ENCODE data around the gene ZFPM1.
"Not testable (repeated sequence)": the region's sequence is repeated elsewhere in the genome, so short reads cannot be mapped to it uniquely, and the experiment has no call there.

The ZFPM1 gene

DNA sequence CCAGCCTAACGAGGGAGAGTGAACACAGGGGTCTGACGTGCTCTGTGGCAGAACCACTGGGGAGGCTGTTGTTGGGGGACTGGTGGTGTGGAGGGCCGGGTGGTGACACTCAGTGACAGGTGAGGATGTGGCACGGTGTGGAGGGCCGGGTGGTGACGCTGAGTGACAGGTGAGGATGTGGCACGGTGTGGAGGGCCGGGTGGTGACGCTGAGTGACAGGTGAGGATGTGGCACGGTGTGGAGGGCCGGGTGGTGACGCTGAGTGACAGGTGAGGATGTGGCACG is 17.3 kb downstream of the ZFPM1 start:
- peaks cover 0 to 25% (median 11%) of the 10 kb centered on the region in 5 donors for H3K27me3 ChIP-seq (ENCODE audit: control insufficient read depth in 5 of 5, insufficient read depth in 4 of 5, low read length in 5 of 5)
- not testable (repeated sequence) for H3K27ac ChIP-seq (ENCODE audit: low read depth, low read length)

DNA sequence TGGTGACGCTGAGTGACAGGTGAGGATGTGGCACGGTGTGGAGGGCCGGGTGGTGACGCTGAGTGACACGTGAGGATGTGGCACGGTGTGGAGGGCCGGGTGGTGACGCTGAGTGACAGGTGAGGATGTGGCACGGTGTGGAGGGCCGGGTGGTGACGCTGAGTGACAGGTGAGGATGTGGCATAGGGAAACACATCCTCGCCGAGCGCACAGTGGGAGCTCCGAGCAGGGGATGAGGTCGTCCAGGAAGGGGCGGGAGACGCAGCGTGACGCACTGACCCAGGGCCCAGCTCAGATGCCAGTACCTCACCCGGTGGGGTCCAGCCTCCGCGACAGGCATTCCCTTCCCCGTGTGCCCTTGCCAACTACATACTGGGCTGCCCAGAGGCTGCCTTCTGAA is 17.6 kb downstream of the ZFPM1 start:
- H3K27ac ChIP-seq (ENCODE audit: low read depth, low read length); H3K4me3 ChIP-seq (ENCODE audit: low read depth in 1 of 5, low read length in 5 of 5); H3K36me3 ChIP-seq (ENCODE audit: control insufficient read depth in 5 of 5, insufficient read depth in 5 of 5, low read length in 5 of 5); H3K9me3 ChIP-seq (ENCODE audit: control insufficient read depth in 5 of 5, low read length in 5 of 5); H3K9ac ChIP-seq (ENCODE audit: low read length in 5 of 5); H3K4me1 ChIP-seq (ENCODE audit: control insufficient read depth in 5 of 5, insufficient read depth in 5 of 5, low read length in 5 of 5): not testable (repeated sequence)
- H3K27me3 ChIP-seq (ENCODE audit: control insufficient read depth in 5 of 5, insufficient read depth in 4 of 5, low read length in 5 of 5), result peaks cover 3 to 27% (median 14%) of the 10 kb centered on the region in 5 donors

More for the DNA sequence above, 17.3 kb downstream of the ZFPM1 start:
- not testable (repeated sequence) for H3K4me1 ChIP-seq (ENCODE audit: control insufficient read depth in 5 of 5, insufficient read depth in 5 of 5, low read length in 5 of 5); H3K36me3 ChIP-seq (ENCODE audit: control insufficient read depth in 5 of 5, insufficient read depth in 5 of 5, low read length in 5 of 5); H3K9me3 ChIP-seq (ENCODE audit: control insufficient read depth in 5 of 5, low read length in 5 of 5); H3K4me3 ChIP-seq (ENCODE audit: low read depth in 1 of 5, low read length in 5 of 5); H3K9ac ChIP-seq (ENCODE audit: low read length in 5 of 5)

DNA sequence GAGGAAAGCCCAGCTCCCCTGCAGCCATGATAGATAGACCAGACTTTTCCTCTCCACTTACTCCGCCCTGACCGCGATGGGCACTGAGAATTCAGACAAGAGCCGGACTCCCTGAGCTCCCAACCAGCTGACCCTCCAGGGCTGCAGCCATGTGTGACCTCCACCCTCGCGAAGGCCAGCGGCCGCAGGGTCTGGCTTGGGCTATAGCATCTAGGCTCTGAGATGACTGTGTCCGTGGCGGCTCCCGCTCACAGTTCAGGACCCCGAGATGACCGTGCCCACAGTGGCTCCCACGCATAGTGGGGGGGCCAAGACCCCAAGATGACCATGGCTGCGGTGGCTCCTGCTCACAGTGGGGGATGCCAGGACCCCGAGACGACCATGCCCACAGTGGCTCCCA is 18.0 kb downstream of the ZFPM1 start:
- Histone ChIP-seq H3K9ac (ENCODE audit: low read length in 5 of 5) (no peak overlapping the region), H3K27me3 (ENCODE audit: control insufficient read depth in 5 of 5, insufficient read depth in 4 of 5, low read length in 5 of 5) (peaks cover 3 to 28% (median 15%) of the 10 kb centered on the region in 5 donors), H3K4me3 (ENCODE audit: low read depth in 1 of 5, low read length in 5 of 5) (no peak overlapping the region), H3K36me3 (ENCODE audit: control insufficient read depth in 5 of 5, insufficient read depth in 5 of 5, low read length in 5 of 5) (no peaks in the 10 kb centered on the region), H3K27ac (ENCODE audit: low read depth, low read length) (no peak overlapping the region), H3K9me3 (ENCODE audit: control insufficient read depth in 5 of 5, low read length in 5 of 5) (no peaks in the 10 kb centered on the region), H3K4me1 (ENCODE audit: control insufficient read depth in 5 of 5, insufficient read depth in 5 of 5, low read length in 5 of 5) (peaks cover 0 to 7% (median 3%) of the 10 kb centered on the region in 5 donors)

DNA sequence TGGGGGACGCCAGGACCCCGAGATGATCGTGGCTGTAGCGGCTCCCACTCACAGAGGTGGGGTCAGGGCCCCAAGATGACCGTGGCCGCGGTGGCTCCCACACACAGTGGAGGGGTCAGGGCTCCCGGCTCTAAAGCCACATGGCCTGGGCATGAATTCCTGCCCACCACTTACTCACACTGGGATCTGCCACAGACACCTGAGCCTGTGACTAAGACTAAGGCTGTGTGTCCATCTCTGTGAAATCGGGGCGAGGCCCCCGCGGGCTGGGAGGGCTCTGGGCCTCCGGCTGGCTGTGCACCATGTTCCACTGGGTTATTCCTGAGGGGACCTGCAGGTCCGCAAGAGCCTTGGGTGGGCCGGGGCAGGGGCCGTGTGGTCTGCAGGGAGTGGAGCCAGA is 18.5 kb downstream of the ZFPM1 start:
- no peak overlapping the region for H3K9ac ChIP-seq (ENCODE audit: low read length in 5 of 5)
- H3K4me3 ChIP-seq (ENCODE audit: low read depth in 1 of 5, low read length in 5 of 5), result no peak overlapping the region
- H3K4me1 ChIP-seq (ENCODE audit: control insufficient read depth in 5 of 5, insufficient read depth in 5 of 5, low read length in 5 of 5), result peaks cover 0 to 7% (median 0%) of the 10 kb centered on the region in 5 donors
- H3K36me3 ChIP-seq (ENCODE audit: control insufficient read depth in 5 of 5, insufficient read depth in 5 of 5, low read length in 5 of 5), result no peaks in the 10 kb centered on the region
- H3K9me3 ChIP-seq (ENCODE audit: control insufficient read depth in 5 of 5, low read length in 5 of 5), result no peaks in the 10 kb centered on the region
- H3K27me3 ChIP-seq (ENCODE audit: control insufficient read depth in 5 of 5, insufficient read depth in 4 of 5, low read length in 5 of 5), result peaks cover 3 to 28% (median 15%) of the 10 kb centered on the region in 5 donors
- H3K27ac ChIP-seq (ENCODE audit: low read depth, low read length), result no peak overlapping the region

DNA sequence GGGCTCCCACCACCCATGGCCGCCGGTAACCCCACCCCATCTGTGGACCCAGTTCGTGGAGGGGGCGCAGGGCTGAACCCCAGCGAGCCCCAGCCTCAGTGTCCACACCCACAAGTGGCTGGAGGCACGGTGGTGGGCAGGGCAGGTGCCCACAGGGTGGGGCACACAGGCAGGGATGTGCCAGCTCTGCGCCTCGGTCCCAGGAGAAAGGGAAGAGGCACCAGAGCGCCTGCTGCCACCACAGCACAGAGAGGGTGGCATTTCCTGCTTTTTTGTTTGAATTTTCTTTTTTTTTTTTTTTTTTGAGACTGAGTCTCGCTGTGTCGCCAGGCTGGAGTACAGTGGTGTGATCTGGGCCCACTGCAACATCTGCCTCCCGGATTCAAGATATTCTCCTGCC is 19.0 kb downstream of the ZFPM1 start:
- Histone ChIP-seq H3K36me3 (ENCODE audit: control insufficient read depth in 5 of 5, insufficient read depth in 5 of 5, low read length in 5 of 5) (no peaks in the 10 kb centered on the region), H3K9ac (ENCODE audit: low read length in 5 of 5) (no peak overlapping the region), H3K27ac (ENCODE audit: low read depth, low read length) (no peak overlapping the region), H3K4me1 (ENCODE audit: control insufficient read depth in 5 of 5, insufficient read depth in 5 of 5, low read length in 5 of 5) (peaks cover 0 to 7% (median 0%) of the 10 kb centered on the region in 5 donors), H3K27me3 (ENCODE audit: control insufficient read depth in 5 of 5, insufficient read depth in 4 of 5, low read length in 5 of 5) (peaks cover 3 to 25% (median 15%) of the 10 kb centered on the region in 5 donors), H3K4me3 (ENCODE audit: low read depth in 1 of 5, low read length in 5 of 5) (no peak overlapping the region), H3K9me3 (ENCODE audit: control insufficient read depth in 5 of 5, low read length in 5 of 5) (no peaks in the 10 kb centered on the region)

DNA sequence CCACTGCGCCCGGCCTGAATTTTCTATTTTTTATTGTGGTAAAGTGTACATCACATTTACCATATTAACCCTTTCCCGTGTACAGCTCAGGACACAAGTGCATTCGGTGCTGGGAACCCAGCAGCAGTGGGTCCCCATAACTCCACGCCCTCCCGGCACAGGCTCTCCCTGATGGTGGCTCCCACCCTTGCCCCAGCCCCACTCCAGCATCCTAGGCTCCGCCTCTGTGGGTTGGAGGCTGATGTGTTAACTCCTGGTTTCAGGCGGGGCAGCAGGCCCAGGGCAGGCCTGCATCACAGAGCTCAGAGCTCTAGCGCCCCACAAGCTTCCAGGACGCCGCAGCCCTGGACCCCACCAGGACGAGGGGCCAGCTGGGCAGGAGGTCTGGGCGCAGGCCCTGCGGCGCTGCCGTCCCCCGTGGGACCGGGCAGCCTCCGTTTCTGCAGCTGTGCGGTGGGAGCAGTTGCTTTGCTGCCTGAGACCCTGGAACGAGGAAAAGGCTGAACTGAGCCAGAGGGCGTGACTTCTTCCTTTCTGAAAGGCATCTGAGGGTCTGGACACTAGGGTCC is 19.6 kb downstream of the ZFPM1 start:
- H3K4me3 ChIP-seq (ENCODE audit: low read depth in 1 of 5, low read length in 5 of 5), result peak overlapping the region in 3 of 5 donors; percentile 27 to 35 (median 31)
- H3K4me1 ChIP-seq (ENCODE audit: control insufficient read depth in 5 of 5, insufficient read depth in 5 of 5, low read length in 5 of 5), result peaks cover 0 to 7% (median 0%) of the 10 kb centered on the region in 5 donors
- H3K9ac ChIP-seq (ENCODE audit: low read length in 5 of 5), result peak overlapping the region in 4 of 5 donors; percentile 13 to 53 (median 30)
- peaks cover 2 to 25% (median 15%) of the 10 kb centered on the region in 5 donors for H3K27me3 ChIP-seq (ENCODE audit: control insufficient read depth in 5 of 5, insufficient read depth in 4 of 5, low read length in 5 of 5)
- H3K36me3 ChIP-seq (ENCODE audit: control insufficient read depth in 5 of 5, insufficient read depth in 5 of 5, low read length in 5 of 5), result no peaks in the 10 kb centered on the region
- H3K27ac ChIP-seq (ENCODE audit: low read depth, low read length), result no peak overlapping the region
- H3K9me3 ChIP-seq (ENCODE audit: control insufficient read depth in 5 of 5, low read length in 5 of 5), result no peaks in the 10 kb centered on the region

DNA sequence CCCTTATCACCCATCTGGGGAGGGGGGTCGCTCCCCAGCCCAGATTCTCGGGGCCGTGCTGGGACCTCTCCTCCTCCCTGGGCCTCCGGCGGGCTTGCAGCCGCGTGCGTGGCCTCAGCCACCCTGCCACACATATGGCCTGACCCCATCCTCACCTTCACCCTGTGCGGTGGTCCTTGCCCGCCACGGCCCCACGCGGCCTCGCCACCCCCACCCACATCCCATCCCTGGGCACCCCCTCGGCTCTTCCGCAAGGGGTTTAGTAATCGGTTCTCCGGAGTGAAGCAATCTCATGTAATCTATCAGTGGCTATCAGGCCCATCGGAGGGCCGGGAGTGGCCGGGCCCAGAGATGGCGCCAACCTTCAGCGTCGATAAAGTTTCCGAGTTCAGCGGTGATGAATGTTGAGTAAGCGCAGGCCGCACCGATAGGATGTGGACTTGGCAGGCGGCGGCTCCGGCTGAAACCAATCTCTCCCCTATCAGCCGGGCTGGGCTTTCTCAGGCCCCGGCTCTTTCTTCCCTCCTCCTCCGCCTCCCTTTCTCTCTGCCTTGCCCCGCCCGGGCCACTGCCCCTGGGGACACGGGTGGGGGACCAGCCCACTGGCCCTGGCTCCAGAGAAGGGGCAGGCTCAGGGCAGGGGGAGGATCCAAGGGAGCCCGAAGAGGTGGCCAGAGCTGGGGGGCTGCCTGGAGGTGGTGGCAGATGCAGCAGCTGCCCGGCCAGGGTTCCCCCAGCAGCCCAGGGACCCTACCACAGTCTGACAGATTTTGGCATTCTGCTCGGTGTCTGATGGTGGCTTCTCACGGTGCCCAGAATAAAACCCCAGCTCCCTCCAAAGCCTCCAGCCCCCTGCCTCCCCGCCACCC is 20.8 kb downstream of the ZFPM1 start:
- Histone ChIP-seq H3K36me3 (ENCODE audit: control insufficient read depth in 5 of 5, insufficient read depth in 5 of 5, low read length in 5 of 5) (no peaks in the 10 kb centered on the region), H3K27ac (ENCODE audit: low read depth, low read length) (no peak overlapping the region), H3K9me3 (ENCODE audit: control insufficient read depth in 5 of 5, low read length in 5 of 5) (no peaks in the 10 kb centered on the region), H3K9ac (ENCODE audit: low read length in 5 of 5) (peak overlapping the region in 3 of 5 donors; percentile 18 to 41 (median 25)), H3K4me3 (ENCODE audit: low read depth in 1 of 5, low read length in 5 of 5) (peak overlapping the region in 3 of 5 donors; percentile 27 to 35 (median 31)), H3K27me3 (ENCODE audit: control insufficient read depth in 5 of 5, insufficient read depth in 4 of 5, low read length in 5 of 5) (peaks cover 2 to 25% (median 15%) of the 10 kb centered on the region in 5 donors), H3K4me1 (ENCODE audit: control insufficient read depth in 5 of 5, insufficient read depth in 5 of 5, low read length in 5 of 5) (peaks cover 0 to 7% (median 0%) of the 10 kb centered on the region in 5 donors)

DNA sequence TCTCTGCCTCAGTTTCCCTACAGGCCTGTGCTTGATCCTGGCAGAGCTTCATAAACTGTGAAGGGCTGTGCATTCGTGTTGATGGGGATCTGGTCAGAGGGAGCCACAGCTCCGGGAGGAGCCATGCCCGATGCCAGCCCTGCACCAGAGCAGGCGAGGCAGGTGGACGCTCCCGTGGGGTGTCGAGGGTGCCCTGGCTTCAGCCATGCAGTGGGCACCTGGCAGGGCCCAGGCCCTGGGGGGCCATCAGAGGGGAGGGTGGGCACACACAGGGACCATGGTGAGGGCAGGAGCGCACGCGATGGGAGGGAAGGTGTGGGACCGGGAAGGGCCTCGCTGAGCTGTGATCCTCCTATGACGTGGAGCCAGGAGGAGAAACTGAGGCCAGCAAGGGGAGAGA is 22.0 kb downstream of the ZFPM1 start:
- H3K9me3 ChIP-seq (ENCODE audit: control insufficient read depth in 5 of 5, low read length in 5 of 5), result no peaks in the 10 kb centered on the region
- H3K27ac ChIP-seq (ENCODE audit: low read depth, low read length), result no peak overlapping the region
- peaks cover 2 to 24% (median 15%) of the 10 kb centered on the region in 5 donors for H3K27me3 ChIP-seq (ENCODE audit: control insufficient read depth in 5 of 5, insufficient read depth in 4 of 5, low read length in 5 of 5)
- peaks cover 0 to 6% (median 0%) of the 10 kb centered on the region in 5 donors for H3K4me1 ChIP-seq (ENCODE audit: control insufficient read depth in 5 of 5, insufficient read depth in 5 of 5, low read length in 5 of 5)
- H3K4me3 ChIP-seq (ENCODE audit: low read depth in 1 of 5, low read length in 5 of 5), result no peak overlapping the region
- H3K9ac ChIP-seq (ENCODE audit: low read length in 5 of 5), result no peak overlapping the region
- no peaks in the 10 kb centered on the region for H3K36me3 ChIP-seq (ENCODE audit: control insufficient read depth in 5 of 5, insufficient read depth in 5 of 5, low read length in 5 of 5)

DNA sequence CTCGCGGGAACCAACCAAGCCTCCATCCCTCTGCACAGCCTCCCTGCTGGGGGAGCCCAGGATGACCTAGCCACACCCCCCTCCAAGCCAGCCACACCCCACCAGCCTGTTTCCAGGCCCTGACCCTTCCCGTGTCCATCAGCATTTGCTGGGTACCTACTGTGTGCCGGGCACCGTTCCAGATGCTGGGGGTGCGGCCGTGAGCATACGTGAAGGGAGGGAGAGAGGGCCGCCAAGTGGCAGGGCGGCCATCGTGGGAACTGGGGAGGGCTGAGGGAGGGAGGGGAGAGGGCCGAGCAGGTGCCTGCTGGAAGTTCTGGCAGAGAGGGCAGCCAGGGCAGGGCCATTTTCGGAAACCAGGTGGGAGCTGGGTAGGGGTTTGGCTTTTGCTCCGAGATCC is 23.1 kb downstream of the ZFPM1 start:
- H3K27ac ChIP-seq (ENCODE audit: low read depth, low read length), result no peak overlapping the region
- H3K9ac ChIP-seq (ENCODE audit: low read length in 5 of 5), result no peak overlapping the region
- H3K4me3 ChIP-seq (ENCODE audit: low read depth in 1 of 5, low read length in 5 of 5), result no peak overlapping the region
- H3K9me3 ChIP-seq (ENCODE audit: control insufficient read depth in 5 of 5, low read length in 5 of 5), result no peaks in the 10 kb centered on the region
- peaks cover 0 to 25% (median 20%) of the 10 kb centered on the region in 5 donors for H3K27me3 ChIP-seq (ENCODE audit: control insufficient read depth in 5 of 5, insufficient read depth in 4 of 5, low read length in 5 of 5)
- no peaks in the 10 kb centered on the region for H3K36me3 ChIP-seq (ENCODE audit: control insufficient read depth in 5 of 5, insufficient read depth in 5 of 5, low read length in 5 of 5)
- H3K4me1 ChIP-seq (ENCODE audit: control insufficient read depth in 5 of 5, insufficient read depth in 5 of 5, low read length in 5 of 5), result peaks cover 0 to 6% (median 0%) of the 10 kb centered on the region in 5 donors

DNA sequence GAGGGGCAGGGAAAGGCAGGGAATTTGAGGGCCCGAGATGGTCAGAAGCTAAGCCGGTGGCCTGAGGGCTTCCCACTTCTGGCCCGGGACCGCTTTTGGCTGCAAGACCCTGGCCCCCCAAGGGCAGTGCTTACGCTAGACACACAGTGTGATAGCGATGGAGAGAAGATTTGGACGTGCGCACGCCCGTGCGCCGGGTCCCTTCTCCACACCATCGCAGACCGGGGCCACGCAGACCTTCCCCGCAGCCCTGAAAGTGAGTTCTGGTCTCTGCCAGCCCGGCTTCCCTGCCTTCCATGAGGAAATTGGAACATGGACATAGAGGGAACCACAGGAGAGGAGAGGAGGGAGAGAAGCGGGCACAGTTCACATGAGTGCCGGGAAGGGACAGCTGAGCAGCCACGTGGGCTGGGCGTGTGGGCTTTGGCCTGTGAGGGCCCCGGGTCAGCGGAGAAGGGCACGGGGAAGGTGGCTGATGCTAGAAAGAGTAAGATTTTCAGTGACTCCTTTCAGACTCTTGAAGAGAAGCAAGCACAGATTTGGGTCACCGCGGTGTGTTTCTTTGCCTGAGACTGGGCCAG is 23.8 kb downstream of the ZFPM1 start:
- no peaks in the 10 kb centered on the region for H3K36me3 ChIP-seq (ENCODE audit: control insufficient read depth in 5 of 5, insufficient read depth in 5 of 5, low read length in 5 of 5)
- no peaks in the 10 kb centered on the region for H3K9me3 ChIP-seq (ENCODE audit: control insufficient read depth in 5 of 5, low read length in 5 of 5)
- H3K9ac ChIP-seq (ENCODE audit: low read length in 5 of 5), result no peak overlapping the region

More for the DNA sequence above, 23.8 kb downstream of the ZFPM1 start:
- H3K27me3 ChIP-seq (ENCODE audit: control insufficient read depth in 5 of 5, insufficient read depth in 4 of 5, low read length in 5 of 5), result peaks cover 0 to 25% (median 22%) of the 10 kb centered on the region in 5 donors
- H3K4me1 ChIP-seq (ENCODE audit: control insufficient read depth in 5 of 5, insufficient read depth in 5 of 5, low read length in 5 of 5), result peaks cover 0 to 6% (median 0%) of the 10 kb centered on the region in 5 donors
- H3K27ac ChIP-seq (ENCODE audit: low read depth, low read length), result no peak overlapping the region
- no peak overlapping the region for H3K4me3 ChIP-seq (ENCODE audit: low read depth in 1 of 5, low read length in 5 of 5)

All from subcutaneous abdominal adipose tissue (tissue), 5 donors.